ENCODE results near the gene NTS.

NTS gene

DNA sequence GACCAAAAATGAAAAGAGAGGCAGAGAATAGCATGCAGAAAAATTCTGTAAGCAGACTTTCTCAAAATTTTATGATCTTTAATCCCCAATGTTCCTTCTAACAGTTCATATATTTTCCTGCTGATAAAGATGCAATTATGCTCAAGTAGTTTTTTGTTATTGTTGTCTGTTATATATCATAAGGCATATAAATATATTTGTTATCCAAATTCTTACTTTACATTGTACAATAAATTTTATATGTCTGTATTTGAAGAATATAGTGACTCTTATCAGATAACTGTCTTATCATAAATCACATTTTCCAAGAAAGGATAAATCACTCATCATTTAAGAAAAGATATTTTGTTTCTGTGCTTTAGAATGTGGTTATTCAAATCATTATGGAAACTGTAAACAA, 40.5 kb upstream of the NTS start:
- H3K27ac ChIP-seq (ENCODE audit: poor library complexity, severe bottlenecking), result no peak overlapping the region
- ATAC-seq (ENCODE audit: low read depth), result no peak
- no peaks in the 10 kb centered on the region for H3K36me3 ChIP-seq (ENCODE audit: low read depth)
- no peak overlapping the region for H3K4me3 ChIP-seq (ENCODE audit: severe bottlenecking)
- no peaks in the 10 kb centered on the region for H3K27me3 ChIP-seq (ENCODE audit: insufficient read depth, poor library complexity, severe bottlenecking)
- no peak for DNase-seq (ENCODE audit: low spot score)
- TF ChIP-seq, protein P1, sequence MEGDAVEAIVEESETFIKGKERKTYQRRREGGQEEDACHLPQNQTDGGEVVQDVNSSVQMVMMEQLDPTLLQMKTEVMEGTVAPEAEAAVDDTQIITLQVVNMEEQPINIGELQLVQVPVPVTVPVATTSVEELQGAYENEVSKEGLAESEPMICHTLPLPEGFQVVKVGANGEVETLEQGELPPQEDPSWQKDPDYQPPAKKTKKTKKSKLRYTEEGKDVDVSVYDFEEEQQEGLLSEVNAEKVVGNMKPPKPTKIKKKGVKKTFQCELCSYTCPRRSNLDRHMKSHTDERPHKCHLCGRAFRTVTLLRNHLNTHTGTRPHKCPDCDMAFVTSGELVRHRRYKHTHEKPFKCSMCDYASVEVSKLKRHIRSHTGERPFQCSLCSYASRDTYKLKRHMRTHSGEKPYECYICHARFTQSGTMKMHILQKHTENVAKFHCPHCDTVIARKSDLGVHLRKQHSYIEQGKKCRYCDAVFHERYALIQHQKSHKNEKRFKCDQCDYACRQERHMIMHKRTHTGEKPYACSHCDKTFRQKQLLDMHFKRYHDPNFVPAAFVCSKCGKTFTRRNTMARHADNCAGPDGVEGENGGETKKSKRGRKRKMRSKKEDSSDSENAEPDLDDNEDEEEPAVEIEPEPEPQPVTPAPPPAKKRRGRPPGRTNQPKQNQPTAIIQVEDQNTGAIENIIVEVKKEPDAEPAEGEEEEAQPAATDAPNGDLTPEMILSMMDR (IDR thresholded peaks at IDR 0.05; ENCODE audit: poor library complexity, severe bottlenecking), result no peak
- H3K4me1 ChIP-seq (ENCODE audit: insufficient read depth, poor library complexity, severe bottlenecking), result peaks cover 38% of the 10 kb centered on the region
- no peaks in the 10 kb centered on the region for H3K9me3 ChIP-seq (ENCODE audit: severe bottlenecking)

- ATAC-seq (ENCODE audit: low read depth) (no peak), DNase-seq (ENCODE audit: low spot score) (no peak)
- H3K27me3 ChIP-seq (ENCODE audit: insufficient read depth, poor library complexity, severe bottlenecking), result no peaks in the 10 kb centered on the region
- no peaks in the 10 kb centered on the region for H3K9me3 ChIP-seq (ENCODE audit: severe bottlenecking)
- H3K36me3 ChIP-seq (ENCODE audit: low read depth), result no peaks in the 10 kb centered on the region
- H3K4me3 ChIP-seq (ENCODE audit: severe bottlenecking), result no peak overlapping the region
- TF ChIP-seq, protein P1 (IDR thresholded peaks at IDR 0.05; ENCODE audit: poor library complexity, severe bottlenecking), result no peak
- H3K4me1 ChIP-seq (ENCODE audit: insufficient read depth, poor library complexity, severe bottlenecking), result peaks cover 38% of the 10 kb centered on the region
- peak overlapping the region; percentile 58 for H3K27ac ChIP-seq (ENCODE audit: poor library complexity, severe bottlenecking)
Measured at GRCh38 chr12:85834378-85834777, 39.7 kb upstream of the NTS start.

DNA sequence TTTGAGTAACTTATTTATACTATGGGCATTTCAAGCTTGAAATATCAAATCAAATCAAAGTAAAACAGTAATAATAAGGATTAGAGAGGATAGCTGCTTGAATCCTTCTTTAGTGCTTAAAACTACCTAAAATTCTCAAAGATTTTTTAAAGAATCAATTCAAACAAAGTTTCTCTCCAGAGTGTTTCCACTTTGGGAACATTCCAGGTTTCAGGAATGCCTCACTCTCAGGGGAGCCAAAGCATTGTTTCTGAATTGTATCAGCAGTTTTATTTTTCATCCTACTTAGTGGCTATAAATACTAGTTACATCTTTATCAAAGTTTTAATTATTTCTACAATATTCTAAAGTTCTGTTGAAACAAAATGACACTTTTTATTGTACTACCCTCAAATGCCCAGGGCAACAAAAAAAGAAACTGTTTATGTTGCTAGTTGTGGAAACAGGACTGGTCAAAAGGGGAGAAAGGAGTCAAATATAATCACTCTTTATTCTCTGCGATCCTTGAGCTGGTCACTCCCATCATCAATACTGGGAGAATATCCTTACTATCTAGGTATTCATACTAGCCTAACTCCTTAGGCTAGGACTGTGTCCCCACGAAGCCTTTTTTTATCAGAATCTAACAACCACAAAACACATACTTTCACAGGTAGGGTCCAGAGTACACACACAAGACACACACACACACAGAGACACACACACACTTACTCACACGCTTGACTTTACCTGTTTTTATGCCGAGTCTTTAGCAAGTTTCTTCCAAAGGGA, 38.5 kb upstream of the NTS start:
- H3K9me3 ChIP-seq (ENCODE audit: severe bottlenecking), result no peaks in the 10 kb centered on the region
- H3K4me3 ChIP-seq (ENCODE audit: severe bottlenecking), result peak overlapping the region; percentile 21
- no peaks in the 10 kb centered on the region for H3K36me3 ChIP-seq (ENCODE audit: low read depth)
- H3K27ac ChIP-seq (ENCODE audit: poor library complexity, severe bottlenecking), result peak overlapping the region; percentile 58
- TF ChIP-seq, protein P1 (IDR thresholded peaks at IDR 0.05; ENCODE audit: poor library complexity, severe bottlenecking), result no peak
- H3K27me3 ChIP-seq (ENCODE audit: insufficient read depth, poor library complexity, severe bottlenecking), result no peaks in the 10 kb centered on the region
- DNase-seq (ENCODE audit: low spot score) (no peak), ATAC-seq (ENCODE audit: low read depth) (peak; percentile 55)
- H3K4me1 ChIP-seq (ENCODE audit: insufficient read depth, poor library complexity, severe bottlenecking), result peaks cover 34% of the 10 kb centered on the region

DNA sequence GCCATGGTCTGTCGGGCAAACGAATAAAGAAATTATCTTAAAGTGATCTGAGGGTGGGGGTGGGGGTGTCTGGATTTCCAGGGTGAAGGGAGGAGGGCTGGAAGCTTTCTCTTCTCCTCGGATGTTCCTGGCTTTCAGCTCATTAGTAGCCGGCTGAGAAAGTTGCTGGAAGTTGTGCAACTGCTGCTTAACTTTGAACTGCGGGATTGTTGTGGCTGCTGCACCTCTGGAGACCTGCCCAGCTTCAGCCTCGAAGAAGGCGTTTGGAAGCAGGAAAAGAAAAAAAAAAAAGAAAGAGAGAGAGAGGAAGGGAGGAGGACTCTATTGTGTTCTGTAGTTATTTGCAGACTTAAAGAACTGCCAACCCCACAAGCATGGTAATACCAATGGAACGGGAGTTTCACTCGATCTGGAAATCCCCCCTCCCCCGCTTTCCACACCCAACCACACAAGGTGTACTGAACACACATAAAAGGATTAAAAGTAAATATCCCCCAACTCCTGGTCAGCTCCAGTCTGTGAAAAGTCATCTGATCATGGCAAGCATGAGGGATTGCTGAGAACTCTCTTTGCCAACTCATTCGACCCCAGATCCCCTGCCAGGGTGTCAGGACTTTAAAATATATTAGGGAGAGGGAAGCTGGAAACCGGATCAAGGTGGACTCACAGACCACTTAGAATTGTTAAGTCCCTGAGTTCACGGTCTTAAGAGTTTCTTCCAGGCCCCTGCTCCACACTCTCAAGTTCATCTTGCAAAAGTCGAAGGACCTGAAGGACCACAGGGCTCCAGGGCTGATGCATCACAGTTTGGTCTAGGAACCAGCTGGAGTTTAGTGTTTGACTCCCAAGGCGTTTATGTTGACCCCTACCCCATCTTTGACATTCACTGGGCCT, 37.7 kb upstream of the NTS start, which contains the start of gene RASSF9:
RASSF9 (minus strand) TSS at position 213 of the 894 bp plus-strand sequence; CDS start at position 5, 208 bp downstream.
- DNase-seq (ENCODE audit: low spot score) (no peak), ATAC-seq (ENCODE audit: low read depth) (peak; percentile 75)
- TF ChIP-seq, protein P1 (IDR thresholded peaks at IDR 0.05; ENCODE audit: poor library complexity, severe bottlenecking), result no peak
- peaks cover 29% of the 10 kb centered on the region for H3K4me1 ChIP-seq (ENCODE audit: insufficient read depth, poor library complexity, severe bottlenecking)
- H3K9me3 ChIP-seq (ENCODE audit: severe bottlenecking), result no peaks in the 10 kb centered on the region
- H3K27ac ChIP-seq (ENCODE audit: poor library complexity, severe bottlenecking), result peak within 1 kb of the TSS; percentile 58
- peak within 1 kb of the TSS; percentile 21 for H3K4me3 ChIP-seq (ENCODE audit: severe bottlenecking)
- no peaks in the 10 kb centered on the region for H3K36me3 ChIP-seq (ENCODE audit: low read depth)
- no peaks in the 10 kb centered on the region for H3K27me3 ChIP-seq (ENCODE audit: insufficient read depth, poor library complexity, severe bottlenecking)
